NCI-H1105 treated with DMSO at 0.1 percent for 48 hours (cell line): ENCODE measurements around the gene SPRTN.

Experiments
- DNase-seq: peaks from one replicate; lab custom pipeline; 2025; lab: John Stamatoyannopoulos, UW

SPRTN gene

GRCh38 chr1:231338270-231339128, at the start of gene SPRTN:
Gene SPRTN, plus strand, starts transcription at chr1:231338293. Its CDS starts 91 bp downstream, at chr1:231338384.
- DNase-seq = no peak

GRCh38 chr1:231295938-231296337, 42.2 kb upstream of the SPRTN start:
- DNase-seq = no peak

GRCh38 chr1:231301990-231302389, 36.1 kb upstream of the SPRTN start:
- DNase-seq = no peak

- DNase-seq = no peak
Measured at GRCh38 chr1:231310391-231310934, 27.6 kb upstream of the SPRTN start.

GRCh38 chr1:231311720-231312431, 26.2 kb upstream of the SPRTN start:
- DNase-seq = no peak

- DNase-seq = no peak
Measured at GRCh38 chr1:231312432-231312788, 25.7 kb upstream of the SPRTN start.

GRCh38 chr1:231313661-231314060, 24.4 kb upstream of the SPRTN start:
- DNase-seq = no peak

GRCh38 chr1:231315887-231316286, 22.2 kb upstream of the SPRTN start:
- no peak for DNase-seq

GRCh38 chr1:231317306-231318014, 20.6 kb upstream of the SPRTN start:
- no peak for DNase-seq

- DNase-seq = no peak
Measured at GRCh38 chr1:231318015-231318355, 20.1 kb upstream of the SPRTN start.

GRCh38 chr1:231318568-231318967, 19.5 kb upstream of the SPRTN start:
- DNase-seq = no peak

GRCh38 chr1:231319080-231319479, 19.0 kb upstream of the SPRTN start:
- no peak for DNase-seq

GRCh38 chr1:231322880-231323530, 15.1 kb upstream of the SPRTN start:
- no peak for DNase-seq

GRCh38 chr1:231324660-231325059, 13.4 kb upstream of the SPRTN start:
- no peak for DNase-seq

- DNase-seq = no peak
Measured at GRCh38 chr1:231326248-231326647, 11.8 kb upstream of the SPRTN start.

- no peak for DNase-seq
Measured at GRCh38 chr1:231327617-231328016, 10.5 kb upstream of the SPRTN start.

GRCh38 chr1:231329483-231329882, 8.6 kb upstream of the SPRTN start:
- DNase-seq = no peak

- no peak for DNase-seq
Measured at GRCh38 chr1:231332761-231333160, 5.3 kb upstream of the SPRTN start.

- no peak for DNase-seq
Measured at GRCh38 chr1:231334079-231334666, 3.9 kb upstream of the SPRTN start.

GRCh38 chr1:231334952-231335351, 3.1 kb upstream of the SPRTN start:
- DNase-seq = no peak
